Neural cell (in vitro differentiated cells): Measurements from ENCODE around the gene FASTK. TPM values are rescaled to one million over a fixed set of nuclear protein-coding genes. Genes with fewer than 3 reads are reported as not detected.

Experiments
- H2AFZ ChIP-seq: fragments of 200-600, 300-800 bp; sonication (generic), shearing (Covaris generic); 2 replicates; pipeline ENCODE4 v1.6.0; 2014; ENCODE audit warnings: low read depth, mild to moderate bottlenecking, antibody characterized with exemption, low read length, moderate library complexity
- H3F3A ChIP-seq: fragments of 200-600 bp; shearing (Covaris generic); 2 replicates; pipeline ENCODE4 v1.6.1; 2016; ENCODE audit warnings: mild to moderate bottlenecking, moderate library complexity, mixed read lengths, antibody characterized with exemption, low read length; ENCODE audit not compliant: insufficient read depth, poor library complexity, severe bottlenecking
- H3K27ac ChIP-seq: fragments of 200-600, 300-800 bp; sonication (generic), shearing (Covaris generic); 2 replicates; pipeline ENCODE4 v1.5.1; 2014; ENCODE audit warnings: mild to moderate bottlenecking, low read length, moderate library complexity
- H3K27me3 ChIP-seq: fragments of 300-800, 200-600 bp; sonication (generic), shearing (Covaris generic); 2 replicates; pipeline ENCODE4 v1.6.0; 2014; ENCODE audit warnings: mild to moderate bottlenecking, low read depth, low read length, moderate library complexity; ENCODE audit not compliant: insufficient read depth
- H3K36me3 ChIP-seq: fragments of 300-800, 200-600 bp; sonication (generic), shearing (Covaris generic); 2 replicates; pipeline ENCODE4 v1.5.1; 2014; ENCODE audit warnings: mild to moderate bottlenecking, antibody characterized with exemption, low read length, moderate library complexity; ENCODE audit not compliant: insufficient read depth
- H3K4me2 ChIP-seq: fragments of 300-800, 200-600 bp; sonication (generic), shearing (Covaris generic); 2 replicates; pipeline ENCODE4 v1.6.0; 2014; ENCODE audit warnings: mild to moderate bottlenecking, low read length
- H3K4me3 ChIP-seq: fragments of 300-800, 200-600 bp; sonication (generic), shearing (Covaris generic); 2 replicates; pipeline ENCODE4 v1.5.1; 2014; ENCODE audit warnings: mild to moderate bottlenecking, low read length, moderate library complexity
- H3K79me2 ChIP-seq: fragments of 200-600 bp; shearing (Covaris generic); replicated peaks from 2 replicates; pipeline ENCODE4 v1.6.0; 2014; ENCODE audit warnings: mild to moderate bottlenecking, low read length, moderate library complexity; ENCODE audit not compliant: insufficient read depth
- H3K9ac ChIP-seq: fragments of 300-800, 200-600 bp; sonication (generic), shearing (Covaris generic); 2 replicates; pipeline ENCODE4 v1.6.1; 2016; ENCODE audit warnings: mild to moderate bottlenecking, low read length, mixed read lengths
- H3K9me2 ChIP-seq: fragments of 200-600 bp; shearing (Covaris generic); 2 replicates; pipeline ENCODE4 v1.6.1; 2016; ENCODE audit warnings: mild to moderate bottlenecking, low read length, mixed read lengths; ENCODE audit not compliant: insufficient read depth
- H3K9me3 ChIP-seq: fragments of 200-600, 300-800 bp; sonication (generic), shearing (Covaris generic); 2 replicates; pipeline ENCODE4 v1.6.1; 2016; ENCODE audit warnings: mild to moderate bottlenecking, mixed run types, low read length, moderate library complexity, mixed read lengths
- H4K20me1 ChIP-seq: fragments of 200-600 bp; shearing (Covaris generic); 2 replicates; pipeline ENCODE4 v1.6.1; 2016; ENCODE audit warnings: mild to moderate bottlenecking, mixed run types; ENCODE audit not compliant: insufficient read depth
- EP300 ChIP-seq: fragments of 450-650 bp; conservative IDR thresholded peaks from 2 replicates; pipeline ENCODE4 v1.6.1; 2014; ENCODE audit warnings: antibody characterized with exemption, mild to moderate bottlenecking, moderate library complexity; ENCODE audit not compliant: poor library complexity, severe bottlenecking
- EZH2 ChIP-seq: fragments of 200-600, 300-800 bp; shearing (Covaris generic), sonication (generic); IDR thresholded peaks from 2 replicates; pipeline ENCODE4 v1.6.1; 2014; ENCODE audit warnings: antibody characterized with exemption, low read length, borderline replicate concordance, mild to moderate bottlenecking; ENCODE audit not compliant: insufficient read depth, poor library complexity, severe bottlenecking
- MXI1 ChIP-seq: fragments of 450-650 bp; conservative IDR thresholded peaks from 2 replicates; pipeline ENCODE4 v1.6.1; 2014; ENCODE audit warnings: antibody characterized with exemption, mild to moderate bottlenecking; ENCODE audit not compliant: poor library complexity, severe bottlenecking
- TAF1 ChIP-seq: IDR thresholded peaks from 2 replicates; pipeline ENCODE4 v1.6.1; 2012; ENCODE audit warnings: low read depth
- polyA plus RNA-seq: library from polyadenylated mRNA; depleted of rRNA; stranded (reverse); fragments of >200 nt; gene quantifications from 2 replicates; pipeline ENCODE4 v1.2.3, GENCODE V29; 2014
- TF ChIP-seq, protein P1 (sequence below): IDR thresholded peaks from 2 replicates; pipeline ENCODE4 v1.6.1; 2012; ENCODE audit warnings: borderline replicate concordance
- TF ChIP-seq, protein P2 (sequence below): fragments of 450-650 bp; IDR thresholded peaks from 2 replicates; pipeline ENCODE4 v1.5.1; 2014; ENCODE audit warnings: antibody characterized with exemption, mild to moderate bottlenecking, moderate library complexity; ENCODE audit not compliant: poor library complexity, severe bottlenecking

The FASTK gene
- polyA plus RNA-seq, 1 donor from 2014 or later: 147 TPM

DNA sequence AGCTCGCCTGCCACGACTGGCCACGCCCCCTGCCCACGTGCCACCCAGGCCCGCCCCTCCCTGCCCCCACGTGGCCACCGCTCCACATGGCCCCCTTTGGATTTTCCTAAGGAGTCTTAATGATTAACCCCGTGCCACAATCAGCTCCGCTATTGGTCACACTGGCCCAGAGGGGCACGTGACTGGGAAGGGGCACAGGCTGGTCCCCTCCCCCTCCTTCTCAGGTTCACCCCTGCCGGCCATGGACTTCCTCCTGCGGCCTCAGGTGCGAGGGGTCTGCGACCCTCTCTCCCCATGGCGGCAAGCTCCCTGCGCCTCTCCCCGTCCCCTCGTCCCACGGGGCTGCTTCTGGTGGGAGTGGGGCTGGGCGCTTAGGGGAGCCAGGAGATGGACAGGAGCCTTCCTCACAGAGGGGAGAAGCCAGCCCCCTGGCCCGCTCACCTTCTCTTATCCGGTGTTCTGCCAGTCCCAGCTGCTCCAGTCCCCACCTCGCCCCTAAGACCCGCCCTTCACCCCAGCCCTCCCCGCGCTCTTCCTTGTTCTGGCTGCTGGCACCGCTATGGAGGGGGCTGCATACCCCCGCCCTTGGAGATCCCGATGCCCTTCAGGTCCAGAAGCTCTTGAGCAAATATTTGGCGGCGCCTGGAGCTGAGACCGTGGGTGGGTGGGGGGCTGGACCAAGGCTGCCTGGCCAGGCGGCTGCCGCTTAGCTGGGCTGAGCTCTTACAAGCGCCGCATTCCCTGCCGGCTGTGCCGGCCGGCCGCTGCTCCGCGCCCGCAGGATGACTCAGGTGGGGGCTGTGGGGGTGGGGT, 18.0 kb downstream of the FASTK start:
- peaks cover 6% of the 10 kb centered on the region for H3F3A ChIP-seq
- peak; percentile 29 for TF ChIP-seq MXI1
- TF ChIP-seq, protein P1, sequence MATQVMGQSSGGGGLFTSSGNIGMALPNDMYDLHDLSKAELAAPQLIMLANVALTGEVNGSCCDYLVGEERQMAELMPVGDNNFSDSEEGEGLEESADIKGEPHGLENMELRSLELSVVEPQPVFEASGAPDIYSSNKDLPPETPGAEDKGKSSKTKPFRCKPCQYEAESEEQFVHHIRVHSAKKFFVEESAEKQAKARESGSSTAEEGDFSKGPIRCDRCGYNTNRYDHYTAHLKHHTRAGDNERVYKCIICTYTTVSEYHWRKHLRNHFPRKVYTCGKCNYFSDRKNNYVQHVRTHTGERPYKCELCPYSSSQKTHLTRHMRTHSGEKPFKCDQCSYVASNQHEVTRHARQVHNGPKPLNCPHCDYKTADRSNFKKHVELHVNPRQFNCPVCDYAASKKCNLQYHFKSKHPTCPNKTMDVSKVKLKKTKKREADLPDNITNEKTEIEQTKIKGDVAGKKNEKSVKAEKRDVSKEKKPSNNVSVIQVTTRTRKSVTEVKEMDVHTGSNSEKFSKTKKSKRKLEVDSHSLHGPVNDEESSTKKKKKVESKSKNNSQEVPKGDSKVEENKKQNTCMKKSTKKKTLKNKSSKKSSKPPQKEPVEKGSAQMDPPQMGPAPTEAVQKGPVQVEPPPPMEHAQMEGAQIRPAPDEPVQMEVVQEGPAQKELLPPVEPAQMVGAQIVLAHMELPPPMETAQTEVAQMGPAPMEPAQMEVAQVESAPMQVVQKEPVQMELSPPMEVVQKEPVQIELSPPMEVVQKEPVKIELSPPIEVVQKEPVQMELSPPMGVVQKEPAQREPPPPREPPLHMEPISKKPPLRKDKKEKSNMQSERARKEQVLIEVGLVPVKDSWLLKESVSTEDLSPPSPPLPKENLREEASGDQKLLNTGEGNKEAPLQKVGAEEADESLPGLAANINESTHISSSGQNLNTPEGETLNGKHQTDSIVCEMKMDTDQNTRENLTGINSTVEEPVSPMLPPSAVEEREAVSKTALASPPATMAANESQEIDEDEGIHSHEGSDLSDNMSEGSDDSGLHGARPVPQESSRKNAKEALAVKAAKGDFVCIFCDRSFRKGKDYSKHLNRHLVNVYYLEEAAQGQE: no peak
- H3K4me3 ChIP-seq: no peak overlapping the region
- peaks cover 7% of the 10 kb centered on the region for H3K27me3 ChIP-seq
- no peak overlapping the region for H3K27ac ChIP-seq
- no peak overlapping the region for H2AFZ ChIP-seq
- no peaks in the 10 kb centered on the region for H3K9me2 ChIP-seq
- no peaks in the 10 kb centered on the region for H3K9me3 ChIP-seq
- no peak overlapping the region for H3K9ac ChIP-seq
- no peak overlapping the region for H3K4me2 ChIP-seq
- no peaks in the 10 kb centered on the region for H4K20me1 ChIP-seq
- no peaks in the 10 kb centered on the region for H3K79me2 ChIP-seq
- H3K36me3 ChIP-seq: no peaks in the 10 kb centered on the region

DNA sequence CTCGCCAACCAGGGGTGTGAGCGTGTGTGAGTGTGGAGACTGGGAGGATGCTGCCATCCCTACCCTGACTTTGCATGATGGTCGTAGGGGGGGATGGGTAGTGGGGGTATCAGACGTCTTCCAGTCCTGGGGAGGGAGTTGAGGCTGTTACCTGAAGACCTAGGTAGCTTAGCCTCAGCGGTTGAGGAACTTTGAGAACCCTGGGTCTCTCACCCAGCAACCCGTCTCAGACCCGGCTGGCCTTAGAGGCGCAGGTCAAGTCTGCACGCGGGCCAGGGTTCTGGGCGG, 18.6 kb downstream of the FASTK start:
- Histone ChIP-seq H3K4me3 (no peak overlapping the region), H3K9me3 (no peaks in the 10 kb centered on the region), H4K20me1 (no peaks in the 10 kb centered on the region), H3F3A (peaks cover 6% of the 10 kb centered on the region), H3K4me2 (no peak overlapping the region), H3K36me3 (no peaks in the 10 kb centered on the region), H3K27ac (no peak overlapping the region), H3K79me2 (no peaks in the 10 kb centered on the region), H3K9me2 (no peaks in the 10 kb centered on the region), H3K27me3 (peaks cover 7% of the 10 kb centered on the region), H3K9ac (no peak overlapping the region), H2AFZ (no peak overlapping the region)
- TF ChIP-seq MXI1 (no peak), EZH2 (no peak), EP300 (no peak), TAF1 (no peak)
- TF ChIP-seq, protein P2, sequence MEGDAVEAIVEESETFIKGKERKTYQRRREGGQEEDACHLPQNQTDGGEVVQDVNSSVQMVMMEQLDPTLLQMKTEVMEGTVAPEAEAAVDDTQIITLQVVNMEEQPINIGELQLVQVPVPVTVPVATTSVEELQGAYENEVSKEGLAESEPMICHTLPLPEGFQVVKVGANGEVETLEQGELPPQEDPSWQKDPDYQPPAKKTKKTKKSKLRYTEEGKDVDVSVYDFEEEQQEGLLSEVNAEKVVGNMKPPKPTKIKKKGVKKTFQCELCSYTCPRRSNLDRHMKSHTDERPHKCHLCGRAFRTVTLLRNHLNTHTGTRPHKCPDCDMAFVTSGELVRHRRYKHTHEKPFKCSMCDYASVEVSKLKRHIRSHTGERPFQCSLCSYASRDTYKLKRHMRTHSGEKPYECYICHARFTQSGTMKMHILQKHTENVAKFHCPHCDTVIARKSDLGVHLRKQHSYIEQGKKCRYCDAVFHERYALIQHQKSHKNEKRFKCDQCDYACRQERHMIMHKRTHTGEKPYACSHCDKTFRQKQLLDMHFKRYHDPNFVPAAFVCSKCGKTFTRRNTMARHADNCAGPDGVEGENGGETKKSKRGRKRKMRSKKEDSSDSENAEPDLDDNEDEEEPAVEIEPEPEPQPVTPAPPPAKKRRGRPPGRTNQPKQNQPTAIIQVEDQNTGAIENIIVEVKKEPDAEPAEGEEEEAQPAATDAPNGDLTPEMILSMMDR: no peak
- TF ChIP-seq, protein P1: no peak
